BJ (cell line): ENCODE data around the gene PPP1R13B. TPM values are rescaled to one million over a fixed set of nuclear protein-coding genes. Genes with fewer than 3 reads are reported as not detected.

Experiments
- CTCF ChIA-PET: fragments of 350-600 bp; formaldehyde crosslinking; extraction: SDS; loops from one replicate; lab custom pipeline; 2021; ENCODE audit warnings: antibody characterized with exemption, inconsistent platforms; lab: Yijun Ruan, JAX
- POLR2A ChIA-PET: fragments of 300-600 bp; sonication (Branson Sonifier 250); formaldehyde crosslinking; extraction: SDS; loops from one replicate; lab custom pipeline; 2021; ENCODE audit warnings: antibody characterized with exemption; lab: Charles Lee
- DNase-seq: peaks from one replicate; pipeline ENCODE4 v3.0.0-alpha.2; 2011; ENCODE audit warnings: low read depth
- H3K27me3 ChIP-seq: 2 replicates; pipeline ENCODE4 v1.6.0; 2011; ENCODE audit warnings: low read length; ENCODE audit not compliant: control insufficient read depth, insufficient read depth
- H3K36me3 ChIP-seq: 2 replicates; pipeline ENCODE4 v1.5.1; 2011; ENCODE audit warnings: low read length; ENCODE audit not compliant: control insufficient read depth, insufficient read depth
- H3K4me3 ChIP-seq: 2 replicates; pipeline ENCODE4 v1.5.1; 2011; ENCODE audit warnings: low read depth, mild to moderate bottlenecking, control low read depth, low read length
- polyA plus RNA-seq: library from polyadenylated mRNA; depleted of rRNA; stranded (reverse); fragments of >200 nt; gene quantifications from 2 replicates; pipeline ENCODE4 v1.2.3, GENCODE V29; 2011
- TF ChIP-seq, protein P1 (sequence below): IDR thresholded peaks from 2 replicates; pipeline ENCODE4 v1.5.1; 2011; ENCODE audit warnings: low read depth, mild to moderate bottlenecking, control low read depth, inconsistent platforms, low read length, moderate library complexity; ENCODE audit not compliant: insufficient read depth

PPP1R13B gene
- polyA plus RNA-seq, 1 experiment = 3.3 TPM

GRCh38 chr14:103840014-103840413 lies 7.4 kb downstream of the PPP1R13B start:
- Histone ChIP-seq H3K4me3 (no peak overlapping the region), H3K27me3 (no peaks in the 10 kb centered on the region), H3K36me3 (no peaks in the 10 kb centered on the region)
- TF ChIP-seq, protein P1, sequence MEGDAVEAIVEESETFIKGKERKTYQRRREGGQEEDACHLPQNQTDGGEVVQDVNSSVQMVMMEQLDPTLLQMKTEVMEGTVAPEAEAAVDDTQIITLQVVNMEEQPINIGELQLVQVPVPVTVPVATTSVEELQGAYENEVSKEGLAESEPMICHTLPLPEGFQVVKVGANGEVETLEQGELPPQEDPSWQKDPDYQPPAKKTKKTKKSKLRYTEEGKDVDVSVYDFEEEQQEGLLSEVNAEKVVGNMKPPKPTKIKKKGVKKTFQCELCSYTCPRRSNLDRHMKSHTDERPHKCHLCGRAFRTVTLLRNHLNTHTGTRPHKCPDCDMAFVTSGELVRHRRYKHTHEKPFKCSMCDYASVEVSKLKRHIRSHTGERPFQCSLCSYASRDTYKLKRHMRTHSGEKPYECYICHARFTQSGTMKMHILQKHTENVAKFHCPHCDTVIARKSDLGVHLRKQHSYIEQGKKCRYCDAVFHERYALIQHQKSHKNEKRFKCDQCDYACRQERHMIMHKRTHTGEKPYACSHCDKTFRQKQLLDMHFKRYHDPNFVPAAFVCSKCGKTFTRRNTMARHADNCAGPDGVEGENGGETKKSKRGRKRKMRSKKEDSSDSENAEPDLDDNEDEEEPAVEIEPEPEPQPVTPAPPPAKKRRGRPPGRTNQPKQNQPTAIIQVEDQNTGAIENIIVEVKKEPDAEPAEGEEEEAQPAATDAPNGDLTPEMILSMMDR = no peak
- CTCF ChIA-PET = interaction anchor here (0.7 kb wide), 1 partner anchor 678 kb away, joined by 3 read pairs; no protein-coding TSS in a partner anchor
- POLR2A ChIA-PET = no interaction called here
- DNase-seq = no peak

GRCh38 chr14:103839579-103839978 lies 7.8 kb downstream of the PPP1R13B start:
- DNase-seq = no peak
- Histone ChIP-seq H3K36me3 (no peaks in the 10 kb centered on the region), H3K4me3 (no peak overlapping the region), H3K27me3 (no peaks in the 10 kb centered on the region)
- ChIA-PET CTCF (interaction anchor here (0.7 to 0.9 kb wide), 2 partner anchors 14 to 678 kb away, joined by 3 read pairs; no protein-coding TSS in a partner anchor), POLR2A (no interaction called here)
- TF ChIP-seq, protein P1 = no peak

GRCh38 chr14:103838117-103838516 lies 9.3 kb downstream of the PPP1R13B start:
- CTCF ChIA-PET = interaction anchor here (1.3 kb wide), 1 partner anchor 18 kb away, joined by 3 read pairs; no protein-coding TSS in a partner anchor
- TF ChIP-seq, protein P1 = no peak
- POLR2A ChIA-PET = no interaction called here
- Histone ChIP-seq H3K4me3 (no peak overlapping the region), H3K27me3 (no peaks in the 10 kb centered on the region), H3K36me3 (no peaks in the 10 kb centered on the region)
- DNase-seq = no peak

DNA sequence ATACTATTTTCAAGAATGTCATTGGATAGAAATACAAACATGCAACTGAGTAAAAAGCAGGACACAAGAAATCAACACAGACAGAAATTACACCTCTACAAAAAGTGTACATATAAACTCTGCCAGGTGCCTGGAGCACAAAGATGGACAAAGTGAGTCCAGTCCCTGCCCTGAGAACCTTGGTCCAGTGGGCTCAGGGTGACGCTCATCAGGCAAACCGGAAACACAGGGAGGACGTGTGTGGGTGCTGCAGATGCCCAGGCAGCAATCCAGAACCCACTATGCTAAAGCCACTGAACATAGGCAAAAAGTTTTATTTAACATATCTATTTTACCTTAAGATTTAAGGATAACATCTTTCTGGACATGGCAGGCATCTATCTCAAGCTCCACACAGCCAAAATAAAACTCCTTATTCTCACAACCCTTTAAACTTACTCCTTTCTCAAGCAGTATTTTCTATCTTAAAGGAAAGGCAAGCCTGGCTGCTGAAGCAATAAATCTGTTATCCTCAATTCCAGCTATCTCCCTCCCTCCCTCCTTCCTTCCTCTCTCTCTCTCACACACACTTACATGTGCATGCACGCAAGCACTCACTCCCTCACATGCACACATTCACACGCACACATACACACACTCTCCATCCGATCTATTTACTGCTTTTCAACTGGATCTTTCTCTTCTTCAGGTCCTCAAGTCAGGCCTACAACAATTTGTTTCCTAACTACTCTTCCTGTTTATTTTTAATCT lies 10.2 kb downstream of the PPP1R13B start:
- CTCF ChIA-PET = no interaction called here
- TF ChIP-seq, protein P1 = no peak
- DNase-seq = no peak

DNA sequence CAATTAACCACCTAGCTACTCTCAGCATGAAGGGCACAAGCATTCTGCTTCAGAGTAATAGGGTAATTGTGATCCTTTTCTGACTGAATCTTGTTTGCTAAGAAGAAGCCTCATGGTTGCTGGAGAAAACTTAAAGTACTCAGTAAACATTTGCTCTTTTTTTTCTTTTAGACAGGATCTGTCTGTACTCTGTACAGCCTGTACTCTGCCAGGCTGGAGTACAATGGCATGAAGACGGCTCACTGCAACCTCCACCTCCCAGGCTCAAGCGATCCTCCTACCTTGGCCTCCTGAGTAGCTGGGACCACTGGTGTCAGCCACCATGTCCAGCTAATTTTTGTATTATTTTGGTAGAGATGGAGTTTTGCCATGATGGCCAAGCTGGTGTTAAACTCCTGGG lies 12.4 kb downstream of the PPP1R13B start:
- H3K4me3 ChIP-seq = no peak overlapping the region
- POLR2A ChIA-PET = no interaction called here
- H3K36me3 ChIP-seq = no peaks in the 10 kb centered on the region
- no peak for DNase-seq
- TF ChIP-seq, protein P1 = no peak
- CTCF ChIA-PET = interaction anchor here (1.1 kb wide), 1 partner anchor 26 kb away, joined by 3 read pairs; no protein-coding TSS in a partner anchor
- H3K27me3 ChIP-seq = no peaks in the 10 kb centered on the region

More for the DNA sequence above, 10.2 kb downstream of the PPP1R13B start:
- H3K27me3 ChIP-seq = no peaks in the 10 kb centered on the region
- no peaks in the 10 kb centered on the region for H3K36me3 ChIP-seq
- no peak overlapping the region for H3K4me3 ChIP-seq
- POLR2A ChIA-PET = no interaction called here
